Left renal pelvis (tissue), 4 donors: ENCODE measurements around the gene PSIP1. TPM values are rescaled to one million over a fixed set of nuclear protein-coding genes. Genes with fewer than 3 reads are reported as not detected.
A peak's percentile ranks its signal among the peaks of the same experiment; 100 is the strongest.
"Not testable (repeated sequence)": the region's sequence is repeated elsewhere in the genome, so short reads cannot be mapped to it uniquely, and the experiment has no call there.

Experiments
- DNase-seq, 4 donors: peaks; one replicate each; pipeline ENCODE4 v3.0.0-alpha.2; 2013; ENCODE audit warnings: low read depth in 4 of 4, low spot score in 3 of 4
- polyA plus RNA-seq, 4 donors: library from polyadenylated mRNA; unstranded; fragments of 120-200 nt; gene quantifications; one replicate each; pipeline ENCODE4 v1.2.1, GENCODE V29; 2013; ENCODE audit not compliant: insufficient read length in 4 of 4

Gene PSIP1
- polyA plus RNA-seq, 4 donors, result 182 to 241 (median 214) TPM

DNA sequence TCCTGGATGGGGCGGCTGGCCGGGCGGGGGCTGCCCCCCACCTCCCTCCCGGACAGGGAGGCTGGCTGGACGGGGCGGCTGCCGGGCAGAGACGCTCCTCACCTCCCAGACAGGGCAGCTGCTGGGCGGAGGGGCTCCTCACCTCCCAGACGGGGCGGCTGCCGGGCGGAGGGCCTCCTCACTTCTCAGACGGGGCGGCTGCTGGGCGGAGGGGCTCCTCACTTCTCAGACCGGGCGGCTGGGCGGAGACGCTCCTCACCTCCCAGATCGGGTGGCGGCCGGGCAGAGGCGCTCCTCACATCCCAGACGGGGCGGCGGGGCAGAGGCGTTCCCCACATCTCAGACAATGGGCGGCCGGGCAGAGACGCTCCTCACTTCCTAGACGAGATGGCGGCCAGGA lies 68.5 kb downstream of the PSIP1 start:
- not testable (repeated sequence) for DNase-seq

DNA sequence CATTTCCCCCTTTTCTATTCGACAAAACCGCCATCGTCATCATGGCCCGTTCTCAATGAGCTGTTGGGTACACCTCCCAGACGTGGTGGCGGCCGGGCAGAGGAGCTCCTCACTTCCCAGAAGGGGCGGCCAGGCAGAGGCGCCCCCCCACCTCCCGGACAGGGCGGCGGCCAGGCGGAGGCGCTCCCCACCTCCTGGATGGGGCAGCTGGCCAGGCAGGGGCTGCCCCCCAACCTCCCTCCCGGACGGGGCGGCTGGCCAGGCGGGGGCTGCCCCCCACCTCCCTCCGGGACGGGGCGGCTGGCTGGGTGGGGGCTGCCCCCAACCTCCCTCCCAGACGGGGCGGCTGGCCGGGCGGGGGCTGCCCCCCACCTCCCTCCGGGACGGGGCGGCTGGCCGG lies 68.9 kb downstream of the PSIP1 start:
- not testable (repeated sequence) for DNase-seq

DNA sequence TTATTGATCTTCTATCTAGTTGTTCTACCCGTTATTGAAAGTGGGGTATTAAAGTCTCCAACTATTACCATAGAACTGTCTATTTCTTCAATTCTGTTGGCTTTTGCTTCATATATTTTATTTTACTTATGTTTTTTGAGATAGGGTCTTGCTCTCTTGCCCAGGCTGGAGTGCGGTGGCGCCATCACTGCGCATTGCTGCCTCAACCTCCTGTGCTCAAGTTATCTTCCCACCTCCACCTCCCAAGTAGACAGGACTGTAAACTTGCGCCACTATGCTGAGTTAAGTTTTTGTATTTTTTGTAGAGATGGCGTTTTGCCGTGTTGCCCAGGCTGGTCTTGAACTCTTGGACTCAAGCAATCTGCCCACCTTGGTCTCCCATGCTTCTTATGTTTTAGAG lies 71.9 kb downstream of the PSIP1 start:
- no peak for DNase-seq

DNA sequence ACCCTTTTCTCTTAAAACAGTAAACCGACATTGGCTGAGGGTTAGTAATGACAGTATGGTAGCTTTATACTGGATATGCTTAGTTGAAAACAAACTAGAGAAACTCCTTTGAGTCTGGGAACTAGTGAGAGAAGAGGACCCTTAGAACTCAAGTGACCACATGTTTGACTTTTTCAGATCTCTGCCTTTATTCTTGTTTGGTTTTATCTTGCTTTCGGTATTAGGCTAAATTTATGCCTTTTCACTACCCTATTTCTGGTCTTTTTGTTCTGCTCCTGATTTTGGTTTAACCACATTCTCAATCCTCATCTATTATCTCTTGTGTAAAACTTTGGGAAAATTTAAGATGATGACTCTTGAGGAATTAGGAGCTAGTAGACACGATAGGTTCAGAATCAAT lies 77.1 kb downstream of the PSIP1 start:
- DNase-seq, result no peak

DNA sequence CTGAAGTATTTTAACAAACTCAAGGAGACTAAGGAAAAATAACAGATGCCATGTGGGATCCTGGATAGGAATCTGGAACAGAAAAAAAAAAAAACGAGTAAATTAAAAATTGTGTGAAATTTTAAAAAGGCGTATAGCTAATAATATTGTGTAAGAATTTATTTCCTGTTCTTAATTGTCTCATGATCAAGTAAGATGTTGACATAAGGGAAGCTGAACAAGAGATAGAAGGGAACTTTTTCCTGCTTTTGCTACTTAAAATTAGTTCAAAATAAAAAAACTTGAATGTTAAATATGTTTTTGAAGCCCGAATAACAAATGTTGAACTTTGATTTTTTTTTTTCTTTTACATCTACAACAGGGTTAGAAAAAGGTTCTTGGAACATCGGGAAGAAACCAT lies 77.6 kb downstream of the PSIP1 start:
- DNase-seq, result no peak

DNA sequence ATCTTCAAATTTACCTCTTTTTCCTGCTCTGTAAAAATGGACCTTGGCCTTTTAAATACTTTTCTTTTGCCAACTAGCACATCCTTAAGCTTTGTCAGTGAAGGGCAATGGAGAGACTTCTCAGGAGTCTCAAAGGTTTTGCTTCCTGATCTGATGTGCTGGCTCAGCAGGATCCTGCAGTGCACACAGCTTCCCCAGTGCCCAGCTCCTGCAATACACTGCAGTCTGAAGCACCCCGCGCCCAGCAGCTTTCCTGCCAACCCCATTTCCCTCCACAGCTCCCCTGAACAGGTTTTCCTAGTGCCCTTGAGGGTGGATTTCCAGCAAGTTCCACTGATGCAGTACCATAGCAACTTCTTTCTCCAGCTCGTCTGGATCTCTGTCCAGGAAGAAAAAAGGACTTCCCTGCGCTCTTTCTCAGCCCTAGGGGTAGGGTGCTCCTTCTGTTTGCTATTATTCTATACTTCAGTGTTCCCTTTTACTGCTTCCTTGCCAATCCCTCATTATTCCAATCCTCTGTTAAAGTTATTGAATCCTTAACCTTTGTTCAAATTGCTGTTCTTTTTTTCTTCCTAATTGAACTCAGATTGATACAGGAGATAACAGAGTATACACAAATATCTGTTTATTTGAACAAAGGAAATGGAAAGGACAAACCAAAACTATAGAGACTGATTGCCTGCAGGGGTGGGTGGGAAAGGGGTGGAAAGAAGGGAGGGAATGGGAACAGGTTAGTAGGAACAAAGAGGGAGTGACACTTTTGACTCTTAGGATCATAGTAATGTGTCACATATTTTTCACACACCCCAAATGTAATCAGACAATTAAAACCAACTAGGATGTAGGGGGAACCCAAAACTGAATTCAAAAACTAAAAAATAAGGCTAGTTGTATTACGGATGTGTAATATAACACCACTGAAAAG lies 79.6 kb downstream of the PSIP1 start:
- DNase-seq, result no peak

GRCh38 chr9:15427702-15428101 lies 83.1 kb downstream of the PSIP1 start:
- DNase-seq, result not testable (repeated sequence)

DNA sequence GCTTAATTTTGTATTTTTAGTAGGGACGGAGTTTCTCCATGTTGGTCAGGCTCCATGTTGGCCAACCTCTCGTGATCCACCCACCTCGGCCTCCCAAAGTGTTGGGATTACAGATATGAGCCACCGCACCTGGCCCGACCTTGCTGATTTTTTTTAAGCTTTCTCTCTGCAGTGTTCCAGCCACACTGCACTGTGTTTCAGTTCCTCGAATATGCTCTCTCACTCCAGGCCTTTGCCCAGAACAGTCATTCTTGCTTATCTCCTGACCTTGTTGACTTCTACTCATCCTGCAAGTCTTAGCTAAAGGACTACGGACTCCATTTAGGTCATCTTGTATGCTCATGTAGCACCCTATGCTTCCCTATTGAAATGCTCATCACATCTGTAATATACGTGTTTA lies 84.8 kb downstream of the PSIP1 start:
- DNase-seq, result no peak

DNA sequence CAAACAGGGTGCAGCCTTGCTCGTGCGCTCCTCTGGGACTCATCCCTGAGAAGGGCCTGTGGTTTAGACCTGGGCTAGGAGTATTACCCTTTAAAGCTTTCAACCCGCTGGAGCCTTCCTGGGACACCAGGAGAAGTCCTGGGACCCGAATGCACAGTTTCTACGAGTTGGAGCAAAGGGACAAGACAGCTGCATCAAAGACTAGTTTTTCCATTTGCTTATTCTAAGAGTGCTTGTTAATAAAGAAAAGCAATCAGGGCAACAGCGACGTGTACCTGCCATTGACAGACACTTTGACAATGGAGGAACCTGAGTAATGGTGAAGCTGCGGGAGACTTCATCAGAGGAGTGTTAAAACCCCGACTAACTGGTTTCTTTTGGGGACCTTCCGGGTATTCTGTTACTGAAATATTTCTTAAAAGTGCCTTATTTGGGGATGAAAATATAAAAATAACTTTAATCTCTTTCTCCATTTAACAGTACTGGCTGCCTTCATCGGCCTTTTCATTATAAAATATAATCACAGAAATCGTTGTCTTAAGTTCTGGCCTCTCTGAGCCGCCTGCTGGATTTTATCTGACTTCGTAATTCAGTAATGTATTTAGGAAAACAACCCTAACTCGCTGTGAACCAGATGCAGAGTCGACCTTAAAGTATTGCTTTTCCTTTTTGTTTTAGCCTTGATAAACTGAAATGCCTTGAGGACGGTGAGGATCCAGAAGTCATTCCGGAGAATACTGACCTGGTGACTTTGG lies 87.4 kb downstream of the PSIP1 start:
- DNase-seq, result no peak

GRCh38 chr9:15422372-15423230 lies 88.2 kb downstream of the PSIP1 start, which contains the start of gene SNAPC3:
Gene SNAPC3, plus strand, starts transcription at chr9:15422876. Its CDS starts 4 bp downstream, at chr9:15422880.
- DNase-seq, result peak; percentile 84 to 89 (median 87)

DNA sequence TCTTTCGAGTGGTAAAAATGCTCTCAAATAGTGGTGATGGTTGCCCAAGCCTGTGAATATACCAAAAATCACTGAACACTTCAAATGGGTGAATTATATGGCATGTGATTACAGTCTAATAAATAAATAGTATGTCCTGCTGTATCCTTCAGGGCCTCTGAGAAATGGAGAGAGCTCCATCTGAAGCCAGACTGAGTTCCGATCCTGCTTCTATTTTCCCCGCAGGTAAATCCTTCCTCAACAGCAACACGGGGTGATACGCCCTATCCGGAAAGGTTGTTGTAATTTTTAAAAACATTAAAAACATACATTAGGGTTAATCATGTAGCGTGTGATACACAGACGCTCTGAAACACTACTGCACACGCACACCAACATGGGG lies 88.8 kb downstream of the PSIP1 start:
- no peak for DNase-seq

DNA sequence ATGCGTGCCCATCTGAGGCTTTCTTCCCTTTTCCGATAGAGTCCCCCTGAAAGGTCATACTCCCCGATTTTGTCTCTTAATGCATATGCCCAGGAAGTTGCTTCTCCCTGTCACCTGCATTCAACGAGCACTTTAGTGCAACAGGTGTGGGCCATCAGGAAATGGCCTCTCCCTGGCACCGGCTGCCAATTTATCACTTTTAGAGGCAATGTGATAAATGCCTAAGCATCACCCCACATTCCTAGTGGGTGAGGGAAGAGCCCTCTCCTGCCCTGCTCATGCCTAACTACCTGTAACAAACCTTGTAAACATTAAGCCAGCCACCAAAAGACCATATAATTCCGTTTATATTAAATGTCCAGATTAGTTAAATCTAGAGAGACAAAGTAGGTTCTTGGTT lies 89.2 kb downstream of the PSIP1 start:
- no peak for DNase-seq

GRCh38 chr9:15420796-15421195 lies 90.0 kb downstream of the PSIP1 start:
- no peak for DNase-seq

- DNase-seq, result no peak
Measured at GRCh38 chr9:15417626-15418025, 93.1 kb downstream of the PSIP1 start.

DNA sequence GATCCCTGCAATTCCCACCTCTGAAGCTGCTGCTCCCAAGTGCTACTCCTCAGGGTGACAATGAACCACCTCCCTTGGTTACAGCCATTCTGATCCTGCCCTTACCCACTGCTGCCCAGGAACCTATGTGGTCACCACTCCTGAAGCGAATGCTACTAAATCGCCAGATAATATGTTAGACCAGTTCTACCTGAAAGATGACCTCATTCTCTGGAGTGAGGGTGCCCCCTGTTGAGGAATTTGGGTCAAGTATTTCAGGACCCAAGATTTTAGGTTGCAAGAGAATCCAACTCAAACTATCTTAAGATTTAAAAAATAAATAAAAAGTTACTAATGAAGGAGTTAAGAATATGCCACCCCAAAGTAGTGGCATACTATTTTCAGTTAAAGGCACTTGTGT lies 93.9 kb downstream of the PSIP1 start:
- no peak for DNase-seq

Other genes starting within 250 kb of the PSIP1 start
- gene TTC39B, start 203.8 kb downstream of the PSIP1 start, polyA plus RNA-seq, result 1 to 10 TPM; 8.2 to 9.8 (median 8.3) TPM
- gene SNAPC3, start 88.1 kb downstream of the PSIP1 start, polyA plus RNA-seq, result 10 to 100 TPM; 34.6 to 51.8 (median 49.2) TPM
- gene CCDC171, start 42.1 kb upstream of the PSIP1 start, polyA plus RNA-seq, result 1 to 10 TPM; 4.5 to 6.8 (median 5.7) TPM